SK-N-SH (cell line): Measurements from ENCODE around the gene TOGARAM2. TPM values are rescaled to one million over a fixed set of nuclear protein-coding genes. Genes with fewer than 3 reads are reported as not detected.

Source experiments
- CTCF ChIA-PET: fragments of 300-600, 350-600 bp; formaldehyde crosslinking; extraction: SDS; loops from one replicate; lab custom pipeline; 2021; lab: Yijun Ruan, JAX
- POLR2A ChIA-PET: fragments of 350-600 bp; sonication (Branson Sonifier 250); formaldehyde crosslinking; extraction: SDS; loops from one replicate; lab custom pipeline; 2020; ENCODE audit warnings: antibody characterized with exemption, inconsistent platforms; lab: Yijun Ruan, JAX
- DNase-seq: peaks from one replicate; pipeline ENCODE4 v3.0.0; 2012
- H2AFZ ChIP-seq: fragments of 200-600 bp; sonication (generic); 2 replicates; pipeline ENCODE4 v1.8.1; 2016; ENCODE audit warnings: antibody characterized with exemption, mild to moderate bottlenecking, low read depth
- H3F3A ChIP-seq: fragments of 200-600 bp; sonication (generic); replicated peaks from 2 replicates; pipeline ENCODE3; 2016; ENCODE audit warnings: antibody characterized with exemption, mild to moderate bottlenecking; ENCODE audit not compliant: insufficient read depth
- H3K27ac ChIP-seq, 2 experiments: fragments of 200-500 bp in 1 of 2; fragments of 200-600 bp in 1 of 2; sonication (Bioruptor generic) in 1 of 2; sonication (generic), shearing (Covaris generic) in 1 of 2; 2 replicates each; pipeline versions ENCODE4 v1.5.1 to v1.6.1; 2014 to 2016; ENCODE audit warnings: low read depth in 2 of 2, inconsistent platforms in 1 of 2, low read length in 1 of 2, mild to moderate bottlenecking in 1 of 2, mixed read lengths in 1 of 2
- H3K27me3 ChIP-seq: fragments of 200-600 bp; sonication (generic), shearing (Covaris generic); 2 replicates; pipeline ENCODE4 v1.6.1; 2016; ENCODE audit warnings: mixed run types; ENCODE audit not compliant: insufficient read depth
- H3K36me3 ChIP-seq, 2 experiments: fragments of 200-500 bp in 1 of 2; fragments of 200-600 bp in 1 of 2; sonication (Bioruptor generic) in 1 of 2; sonication (generic) in 1 of 2; replicated peaks in 1 of 2; 2 replicates each; pipeline versions ENCODE3 to v1.5.1; 2014 to 2016; ENCODE audit warnings: low read length in 1 of 2, mild to moderate bottlenecking in 1 of 2; ENCODE audit not compliant: insufficient read depth in 2 of 2, control insufficient read depth in 1 of 2
- H3K4me1 ChIP-seq, 2 experiments: fragments of 200-500 bp in 1 of 2; fragments of 200-600 bp in 1 of 2; sonication (Bioruptor generic) in 1 of 2; sonication (generic), shearing (Covaris generic) in 1 of 2; 2 replicates each; pipeline versions ENCODE4 v1.5.1 to v1.6.1; 2014 to 2016; ENCODE audit warnings: low read depth in 1 of 2, low read length in 1 of 2, mixed run types in 1 of 2; ENCODE audit not compliant: insufficient read depth in 2 of 2, control insufficient read depth in 1 of 2
- H3K4me2 ChIP-seq: fragments of 200-600 bp; sonication (generic), shearing (Covaris generic); 2 replicates; pipeline ENCODE4 v1.6.1; 2017; ENCODE audit warnings: mixed run types
- H3K4me3 ChIP-seq, 2 experiments: fragments of 200-500 bp in 1 of 2; fragments of 200-600 bp in 1 of 2; sonication (Bioruptor generic) in 1 of 2; sonication (generic), shearing (Covaris generic) in 1 of 2; 2 replicates each; pipeline versions ENCODE4 v1.5.1 to v1.8.1; 2014 to 2016; ENCODE audit warnings: low read depth in 2 of 2, inconsistent platforms in 1 of 2, low read length in 1 of 2, mild to moderate bottlenecking in 1 of 2, mixed read lengths in 1 of 2, moderate library complexity in 1 of 2
- H3K79me2 ChIP-seq: fragments of 200-600 bp; sonication (generic); 2 replicates; pipeline ENCODE4 v1.8.1; 2017; ENCODE audit warnings: mild to moderate bottlenecking; ENCODE audit not compliant: insufficient read depth
- H3K9ac ChIP-seq: fragments of 200-600 bp; sonication (generic); 2 replicates; pipeline ENCODE4 v1.6.1; 2017; ENCODE audit warnings: mixed run types
- H3K9me2 ChIP-seq: fragments of 200-600 bp; sonication (generic); 2 replicates; pipeline ENCODE4 v1.6.1; 2017; ENCODE audit warnings: mixed run types
- H3K9me3 ChIP-seq: fragments of 200-600 bp; sonication (generic); 2 replicates; pipeline ENCODE4 v1.6.1; 2017; ENCODE audit warnings: mixed run types, mild to moderate bottlenecking, moderate library complexity
- H4K20me1 ChIP-seq: fragments of 200-600 bp; sonication (generic); 2 replicates; pipeline ENCODE4 v1.6.1; 2017; ENCODE audit warnings: mild to moderate bottlenecking, mixed run types; ENCODE audit not compliant: insufficient read depth
- EZH2phosphoT487 ChIP-seq: fragments of 200-600 bp; sonication (generic); IDR thresholded peaks from 2 replicates; pipeline ENCODE4 v1.6.1; 2017; ENCODE audit warnings: low read depth, mixed run types, mild to moderate bottlenecking, antibody characterized with exemption, moderate library complexity, borderline replicate concordance
- FOSL2 ChIP-seq: IDR thresholded peaks from 2 replicates; pipeline ENCODE4 v1.4.0; 2012; ENCODE audit warnings: low read depth, mild to moderate bottlenecking, moderate library complexity, borderline replicate concordance
- GABPA ChIP-seq: IDR thresholded peaks from 2 replicates; pipeline ENCODE4 v1.4.0; 2012; ENCODE audit warnings: low read depth, mild to moderate bottlenecking
- IRF3 ChIP-seq: fragments of 150-350 bp; IDR thresholded peaks from 2 replicates; pipeline ENCODE4 v1.6.1; 2016; ENCODE audit warnings: mild to moderate bottlenecking, low read depth, low read length
- MAX ChIP-seq: IDR thresholded peaks from 2 replicates; pipeline ENCODE4 v1.4.0; 2012; ENCODE audit warnings: low read depth
- NFIC ChIP-seq: IDR thresholded peaks from 2 replicates; pipeline ENCODE4 v1.4.0; 2012; ENCODE audit warnings: borderline replicate concordance
- POLR2AphosphoS5 ChIP-seq: IDR thresholded peaks from 2 replicates; pipeline ENCODE4 v1.6.1; 2012; ENCODE audit warnings: low read depth, low read length
- REST ChIP-seq: IDR thresholded peaks from 2 replicates; pipeline ENCODE4 v1.6.1; 2012; ENCODE audit warnings: mild to moderate bottlenecking, low read depth, low read length, moderate library complexity
- SIN3A ChIP-seq: IDR thresholded peaks from 2 replicates; pipeline ENCODE4 v1.6.1; 2012; ENCODE audit warnings: low read depth, mild to moderate bottlenecking, low read length, moderate library complexity, borderline replicate concordance
- WGBS: methylation state at CpG from one replicate; pipeline ENCODE4 v1.1.6; 2017; ENCODE audit warnings: low lambda C conversion rate; 5-methylcytosine and 5-hydroxymethylcytosine counted together
- polyA plus RNA-seq, 3 experiments: library from polyadenylated mRNA; depleted of rRNA; stranded (reverse); fragments of >200 nt; gene quantifications; 2 replicates each; pipeline ENCODE4 v1.2.3, GENCODE V29; 2012

Gene TOGARAM2
- polyA plus RNA-seq, 1 of the 3 experiments (the other 2 are of a cell fraction) = 0.69 TPM

GRCh38 chr2:28980368-28981015 is 606 bp upstream of the TOGARAM2 start:
- H3K9me3 ChIP-seq = no peaks in the 10 kb centered on the region
- DNase-seq = no peak

More at GRCh38 chr2:28980368-28981015, 606 bp upstream of the TOGARAM2 start:
- Histone ChIP-seq H2AFZ (no peak overlapping the region), H3K36me3 (no peaks in the 10 kb centered on the region), H3K4me3 (no peak overlapping the region), H4K20me1 (no peaks in the 10 kb centered on the region), H3K27ac (no peak overlapping the region), H3K9ac (no peak overlapping the region), H3F3A (no peaks in the 10 kb centered on the region), H3K79me2 (no peaks in the 10 kb centered on the region), H3K4me1 (peaks cover 0 to 15% of the 10 kb centered on the region in 2 experiments; a peak in 1 of 4 replicates), H3K4me2 (no peak overlapping the region), H3K9me2 (no peaks in the 10 kb centered on the region), H3K27me3 (no peaks in the 10 kb centered on the region)
- CTCF ChIA-PET = interaction anchor here (1.1 to 2.7 kb wide), 4 partner anchors 8 to 21 kb away, joined by 3 to 6 read pairs (median 4); no protein-coding TSS in a partner anchor
- no peak for TF ChIP-seq FOSL2
- no peak for TF ChIP-seq MAX
- TF ChIP-seq GABPA = no peak
- TF ChIP-seq EZH2phosphoT487 = no peak
- TF ChIP-seq IRF3 = no peak
- TF ChIP-seq REST = no peak
- no peak for TF ChIP-seq SIN3A
- no peak for TF ChIP-seq POLR2AphosphoS5
- no peak for TF ChIP-seq NFIC
- 50% methylated on average over 3 of the region's 3 CpGs for WGBS
- POLR2A ChIA-PET = interaction anchor here (0.6 to 0.8 kb wide), 2 partner anchors 15 to 414 kb away, joined by 3 to 5 read pairs; no protein-coding TSS in a partner anchor
